BLaER1 treated with 17β-estradiol and CSF1 and Interleukin-3, amounts not matched to agents 10 nM and 100 nM (cell line): Measurements from ENCODE around the gene SLC5A6.

Source experiments
- H3K27ac ChIP-seq, 11 experiments: shearing (Covaris generic); formaldehyde crosslinking; 2 replicates each; pipeline ENCODE4 v1.8.1; 2022
- H3K27me3 ChIP-seq, 11 experiments: shearing (Covaris generic); formaldehyde crosslinking; 2 replicates each; pipeline ENCODE4 v1.8.1; 2022
- H3K36me3 ChIP-seq, 11 experiments: shearing (Covaris generic); formaldehyde crosslinking; 2 replicates each; pipeline ENCODE4 v1.8.1; 2022
- H3K4me1 ChIP-seq, 10 experiments: shearing (Covaris generic); formaldehyde crosslinking; 2 replicates each; pipeline ENCODE4 v1.8.1; 2022
- H3K4me2 ChIP-seq, 11 experiments: shearing (Covaris generic); formaldehyde crosslinking; 2 replicates each; pipeline ENCODE4 v1.8.1; 2022
- H3K4me3 ChIP-seq, 10 experiments: shearing (Covaris generic); formaldehyde crosslinking; 2 replicates each; pipeline ENCODE4 v1.8.1; 2022
- H3K9ac ChIP-seq, 11 experiments: shearing (Covaris generic); formaldehyde crosslinking; 2 replicates each; pipeline ENCODE4 v1.8.1; 2022
- H3K9me3 ChIP-seq, 11 experiments: shearing (Covaris generic); formaldehyde crosslinking; replicated peaks in 1 of 11; 2 replicates each; pipeline ENCODE4 v1.8.1; 2022
- H4K20me1 ChIP-seq, 11 experiments: shearing (Covaris generic); formaldehyde crosslinking; 2 replicates each; pipeline ENCODE4 v1.8.1; 2022
- Cebpa-rat ChIP-seq, 11 experiments: shearing (Covaris generic); IDR thresholded peaks; 2 replicates each; pipeline ENCODE4 v1.8.1; 2022

Gene SLC5A6

GRCh38 chr2:27241761-27242613, 29.9 kb upstream of the SLC5A6 start:
- no peak for TF ChIP-seq Cebpa-rat (IDR thresholded peaks at IDR 0.05)
- H3K27me3 ChIP-seq = no peaks in the 10 kb centered on the region
- peak overlapping the region in 6 of 11 experiments; percentile 12 to 29 (median 18); a peak in 5 of 22 replicates for H3K9ac ChIP-seq
- no peaks in the 10 kb centered on the region for H3K9me3 ChIP-seq
- peak overlapping the region in 4 of 11 experiments; percentile 4 to 32 (median 22); a peak in 6 of 22 replicates for H3K27ac ChIP-seq
- H3K36me3 ChIP-seq = peaks cover 75 to 88% (median 83%) of the 10 kb centered on the region in 11 experiments
- H3K4me1 ChIP-seq = peaks cover 0 to 14% (median 13%) of the 10 kb centered on the region in 10 experiments; a peak in 18 of 20 replicates
- peak overlapping the region in 9 of 11 experiments; percentile 27 to 65 (median 42); a peak in 16 of 22 replicates for H3K4me2 ChIP-seq
- H4K20me1 ChIP-seq = peaks cover 0 to 74% (median 11%) of the 10 kb centered on the region in 11 experiments; a peak in 12 of 22 replicates
- H3K4me3 ChIP-seq = no peak overlapping the region

DNA sequence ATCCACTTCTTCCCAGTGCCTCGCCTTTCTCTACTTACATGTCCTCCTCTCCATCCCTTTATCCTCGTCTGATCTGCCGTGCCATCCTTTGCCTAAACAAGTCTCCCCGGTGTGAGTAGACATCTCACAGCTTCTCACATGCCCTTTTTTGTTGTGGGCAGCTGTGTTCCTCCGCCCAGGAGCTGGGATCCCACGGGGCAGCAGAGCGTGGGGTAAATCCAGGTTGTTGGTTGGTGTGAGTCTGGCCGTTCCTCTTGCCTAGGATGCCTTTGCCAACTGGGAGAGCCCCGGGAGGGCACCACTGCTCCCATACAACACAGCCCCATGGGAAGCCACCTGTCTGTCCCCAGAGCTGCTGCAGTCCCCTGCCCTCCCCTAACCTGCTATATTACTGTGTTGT, 28.3 kb upstream of the SLC5A6 start:
- no peak overlapping the region for H3K27ac ChIP-seq
- TF ChIP-seq Cebpa-rat (IDR thresholded peaks at IDR 0.05) = no peak

DNA sequence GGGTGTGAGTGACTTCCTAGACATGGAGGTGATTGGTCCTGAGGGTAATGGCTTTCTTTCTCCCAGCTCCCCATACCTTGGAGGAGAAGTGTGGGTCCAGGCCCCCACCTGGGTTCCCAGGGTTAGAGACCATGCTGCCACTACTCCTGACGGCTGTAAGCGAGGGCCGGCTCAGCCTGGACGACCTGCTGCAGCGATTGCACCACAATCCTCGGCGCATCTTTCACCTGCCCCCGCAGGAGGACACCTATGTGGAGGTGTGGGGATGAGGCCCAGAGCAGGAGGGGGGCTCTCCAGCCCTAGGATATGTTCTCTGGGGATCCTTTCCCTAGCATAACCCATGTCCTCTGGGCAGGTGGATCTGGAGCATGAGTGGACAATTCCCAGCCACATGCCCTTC, 26.9 kb upstream of the SLC5A6 start:
- Histone ChIP-seq H3K27me3 (no peaks in the 10 kb centered on the region), H3K27ac (no peak overlapping the region), H3K9me3 (no peaks in the 10 kb centered on the region), H3K4me1 (peaks cover 0 to 14% (median 13%) of the 10 kb centered on the region in 10 experiments; a peak in 18 of 20 replicates), H3K4me3 (no peak overlapping the region), H4K20me1 (peaks cover 0 to 98% (median 15%) of the 10 kb centered on the region in 11 experiments; a peak in 12 of 22 replicates), H3K36me3 (peaks cover 100% of the 10 kb centered on the region in 11 experiments), H3K4me2 (no peak overlapping the region), H3K9ac (no peak overlapping the region)
- no peak for TF ChIP-seq Cebpa-rat (IDR thresholded peaks at IDR 0.05)

More for the DNA sequence above, 28.3 kb upstream of the SLC5A6 start:
- H3K4me2 ChIP-seq = no peak overlapping the region
- H3K27me3 ChIP-seq = no peaks in the 10 kb centered on the region
- peaks cover 0 to 90% (median 11%) of the 10 kb centered on the region in 11 experiments; a peak in 12 of 22 replicates for H4K20me1 ChIP-seq
- peaks cover 91 to 100% (median 99%) of the 10 kb centered on the region in 11 experiments for H3K36me3 ChIP-seq
- no peaks in the 10 kb centered on the region for H3K9me3 ChIP-seq
- H3K4me3 ChIP-seq = no peak overlapping the region
- no peak overlapping the region for H3K9ac ChIP-seq
- H3K4me1 ChIP-seq = peaks cover 0 to 14% (median 13%) of the 10 kb centered on the region in 10 experiments; a peak in 18 of 20 replicates

DNA sequence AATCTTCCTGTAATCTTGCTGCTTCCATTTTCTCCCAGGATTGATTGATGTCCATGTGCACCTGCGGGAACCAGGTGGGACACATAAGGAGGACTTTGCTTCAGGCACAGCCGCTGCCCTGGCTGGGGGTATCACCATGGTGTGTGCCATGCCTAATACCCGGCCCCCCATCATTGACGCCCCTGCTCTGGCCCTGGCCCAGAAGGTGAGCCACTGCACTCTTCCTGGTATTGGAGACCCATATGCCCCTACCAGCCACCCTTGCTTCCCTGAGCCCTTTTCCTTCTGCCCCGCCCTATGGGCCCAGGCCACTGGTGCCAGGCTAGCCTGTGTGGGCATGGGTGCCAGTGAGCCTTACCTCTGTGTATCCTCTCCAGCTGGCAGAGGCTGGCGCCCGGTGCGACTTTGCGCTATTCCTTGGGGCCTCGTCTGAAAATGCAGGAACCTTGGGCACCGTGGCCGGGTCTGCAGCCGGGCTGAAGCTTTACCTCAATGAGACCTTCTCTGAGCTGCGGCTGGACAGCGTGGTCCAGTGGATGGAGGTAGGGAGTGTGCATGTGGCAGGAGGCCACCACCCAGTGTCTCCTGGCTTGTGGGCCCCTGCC, 25.4 kb upstream of the SLC5A6 start:
- Histone ChIP-seq H3K9ac (no peak overlapping the region), H3K4me3 (no peak overlapping the region), H3K9me3 (no peaks in the 10 kb centered on the region), H3K27ac (no peak overlapping the region), H3K36me3 (peaks cover 100% of the 10 kb centered on the region in 11 experiments), H3K4me1 (peaks cover 0 to 13% (median 10%) of the 10 kb centered on the region in 10 experiments; a peak in 18 of 20 replicates), H4K20me1 (peaks cover 0 to 95% (median 17%) of the 10 kb centered on the region in 11 experiments; a peak in 10 of 22 replicates), H3K4me2 (no peak overlapping the region), H3K27me3 (no peaks in the 10 kb centered on the region)
- no peak for TF ChIP-seq Cebpa-rat (IDR thresholded peaks at IDR 0.05)

GRCh38 chr2:27236626-27237025, 24.6 kb upstream of the SLC5A6 start:
- no peak for TF ChIP-seq Cebpa-rat (IDR thresholded peaks at IDR 0.05)
- Histone ChIP-seq H3K4me2 (no peak overlapping the region), H3K4me3 (no peak overlapping the region), H4K20me1 (peaks cover 0 to 95% (median 18%) of the 10 kb centered on the region in 11 experiments; a peak in 12 of 22 replicates), H3K36me3 (peaks cover 98 to 100% (median 100%) of the 10 kb centered on the region in 11 experiments), H3K4me1 (peaks cover 0 to 13% (median 8%) of the 10 kb centered on the region in 10 experiments; a peak in 15 of 20 replicates), H3K9me3 (no peaks in the 10 kb centered on the region), H3K9ac (no peak overlapping the region), H3K27ac (no peak overlapping the region), H3K27me3 (no peaks in the 10 kb centered on the region)

DNA sequence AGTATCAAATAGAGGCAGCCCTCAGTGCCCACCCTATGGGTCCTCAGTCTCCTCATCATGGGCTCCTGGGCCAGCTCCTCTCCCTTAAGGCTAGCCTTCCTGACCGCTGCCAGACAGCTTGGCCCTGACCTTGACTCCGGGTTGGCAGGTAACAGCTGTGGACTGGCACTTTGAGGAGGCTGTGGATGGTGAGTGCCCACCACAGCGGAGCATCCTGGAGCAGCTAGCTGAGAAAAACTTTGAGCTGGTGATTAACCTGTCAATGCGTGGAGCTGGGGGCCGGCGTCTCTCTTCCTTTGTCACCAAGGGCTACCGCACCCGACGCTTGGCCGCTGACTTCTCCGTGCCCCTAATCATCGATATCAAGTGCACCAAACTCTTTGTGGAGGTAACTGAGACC, 24.1 kb upstream of the SLC5A6 start:
- Histone ChIP-seq H3K36me3 (peaks cover 98 to 100% (median 100%) of the 10 kb centered on the region in 11 experiments), H3K9ac (no peak overlapping the region), H3K27ac (no peak overlapping the region), H3K4me2 (no peak overlapping the region), H3K4me1 (peaks cover 0 to 13% (median 11%) of the 10 kb centered on the region in 10 experiments; a peak in 15 of 20 replicates), H3K4me3 (no peak overlapping the region), H4K20me1 (peaks cover 0 to 94% (median 15%) of the 10 kb centered on the region in 11 experiments; a peak in 11 of 22 replicates), H3K9me3 (no peaks in the 10 kb centered on the region), H3K27me3 (no peaks in the 10 kb centered on the region)
- no peak for TF ChIP-seq Cebpa-rat (IDR thresholded peaks at IDR 0.05)

- Histone ChIP-seq H3K4me3 (no peak overlapping the region), H3K4me1 (peaks cover 0 to 28% (median 23%) of the 10 kb centered on the region in 10 experiments; a peak in 15 of 20 replicates), H3K27me3 (no peaks in the 10 kb centered on the region), H3K27ac (no peak overlapping the region), H3K36me3 (peaks cover 97 to 100% (median 100%) of the 10 kb centered on the region in 11 experiments), H3K9me3 (no peaks in the 10 kb centered on the region), H3K9ac (no peak overlapping the region), H3K4me2 (no peak overlapping the region), H4K20me1 (peaks cover 0 to 67% (median 16%) of the 10 kb centered on the region in 11 experiments; a peak in 9 of 22 replicates)
- TF ChIP-seq Cebpa-rat (IDR thresholded peaks at IDR 0.05) = no peak
These were observed 21.3 kb upstream of the SLC5A6 start for GRCh38 chr2:27233341-27233740.

- H3K27me3 ChIP-seq = no peaks in the 10 kb centered on the region
- no peaks in the 10 kb centered on the region for H3K9me3 ChIP-seq
- no peak overlapping the region for H3K4me3 ChIP-seq
- H3K9ac ChIP-seq = peak overlapping the region in 5 of 11 experiments; percentile 2 to 42 (median 32); a peak in 7 of 22 replicates
- peak overlapping the region in 6 of 11 experiments; percentile 4 to 74 (median 58); a peak in 7 of 22 replicates for H3K27ac ChIP-seq
- H3K36me3 ChIP-seq = peaks cover 97 to 100% (median 99%) of the 10 kb centered on the region in 11 experiments
- H3K4me1 ChIP-seq = peaks cover 0 to 28% (median 23%) of the 10 kb centered on the region in 10 experiments; a peak in 15 of 20 replicates
- peaks cover 0 to 53% (median 11%) of the 10 kb centered on the region in 11 experiments; a peak in 10 of 22 replicates for H4K20me1 ChIP-seq
- H3K4me2 ChIP-seq = peak overlapping the region in 7 of 11 experiments; percentile 54 to 94 (median 75); a peak in 14 of 22 replicates
- TF ChIP-seq Cebpa-rat (IDR thresholded peaks at IDR 0.05) = no peak
These were observed 19.9 kb upstream of the SLC5A6 start for GRCh38 chr2:27231921-27232320.
